GM19099 (cell line): ENCODE measurements around the gene ZNF644.

Source experiments
- POLR2A ChIP-seq: IDR thresholded peaks from 3 replicates; pipeline ENCODE4 v1.6.1; 2011; ENCODE audit warnings: low read depth; ENCODE audit not compliant: insufficient read length; ENCODE audit errors: extremely low read depth

The ZNF644 gene

DNA sequence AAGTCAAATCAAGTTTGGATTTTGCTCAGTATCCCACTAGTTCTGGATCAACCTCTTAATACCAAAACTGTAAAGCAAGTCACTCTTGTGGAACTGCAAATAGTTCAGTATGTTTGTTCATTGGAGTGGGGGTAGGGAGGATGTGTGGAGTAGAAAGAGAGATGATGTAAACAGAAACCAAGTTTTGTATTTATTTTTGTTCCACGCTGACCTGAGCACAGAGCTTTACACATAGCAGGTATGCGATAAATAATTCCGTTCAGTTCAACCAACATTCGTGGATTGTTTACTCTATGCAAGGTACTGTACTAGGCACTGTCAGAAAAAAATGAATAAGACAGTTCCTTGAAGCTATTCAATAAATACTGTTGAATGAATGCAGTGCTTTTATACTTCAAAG lies 4.5 kb upstream of the ZNF644 start:
- no peak for TF ChIP-seq POLR2A

DNA sequence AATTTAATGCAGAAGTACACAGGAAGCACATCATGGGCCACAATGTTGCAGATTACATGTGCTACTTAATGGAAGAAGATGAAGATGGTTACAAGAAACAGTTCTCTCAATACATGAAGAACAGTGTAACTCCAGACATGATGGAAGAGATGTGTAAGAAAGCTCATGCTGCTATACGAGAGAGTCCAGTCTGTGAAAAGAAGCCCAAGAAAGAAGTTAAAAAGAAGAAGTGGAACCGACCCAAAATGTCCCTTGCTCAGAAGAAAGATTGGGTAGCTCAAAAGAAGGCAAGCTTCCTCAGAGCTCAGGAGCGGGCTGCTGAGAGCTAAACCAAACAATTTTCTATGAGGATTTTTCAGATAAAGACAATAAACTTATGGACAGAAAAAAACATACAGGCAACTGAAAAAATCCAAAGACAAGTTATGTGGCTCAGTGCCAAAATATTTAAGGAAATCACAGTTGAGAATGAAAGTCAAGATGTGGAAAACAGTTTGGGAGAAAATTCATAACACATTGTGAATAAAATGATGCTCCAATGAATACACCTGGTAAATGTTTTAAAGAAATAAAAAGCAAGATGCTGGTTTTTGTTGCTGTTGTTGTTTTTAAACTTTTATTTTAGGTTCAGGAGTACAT lies 2.8 kb upstream of the ZNF644 start:
- no peak for TF ChIP-seq POLR2A

DNA sequence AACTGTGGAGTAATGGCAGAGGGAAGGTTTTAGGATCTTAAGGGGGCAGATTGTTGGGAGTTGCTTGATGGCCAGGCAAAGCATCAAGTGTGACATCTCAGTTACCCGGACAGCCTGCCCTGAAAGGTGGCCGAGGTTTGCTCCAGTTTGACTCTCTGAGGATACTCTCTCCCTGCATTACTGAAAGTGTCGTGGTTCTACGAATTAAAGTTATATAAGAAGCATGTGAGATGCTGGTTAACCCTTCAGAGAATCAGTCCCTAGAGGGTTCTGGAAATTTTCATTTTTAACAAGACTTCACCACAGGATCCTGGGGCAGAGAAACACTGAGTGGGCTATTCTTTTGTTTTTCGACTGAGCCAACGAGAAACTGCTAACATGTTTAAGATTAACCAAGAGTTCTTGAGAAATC lies 689 bp upstream of the ZNF644 start:
- no peak for TF ChIP-seq POLR2A

DNA sequence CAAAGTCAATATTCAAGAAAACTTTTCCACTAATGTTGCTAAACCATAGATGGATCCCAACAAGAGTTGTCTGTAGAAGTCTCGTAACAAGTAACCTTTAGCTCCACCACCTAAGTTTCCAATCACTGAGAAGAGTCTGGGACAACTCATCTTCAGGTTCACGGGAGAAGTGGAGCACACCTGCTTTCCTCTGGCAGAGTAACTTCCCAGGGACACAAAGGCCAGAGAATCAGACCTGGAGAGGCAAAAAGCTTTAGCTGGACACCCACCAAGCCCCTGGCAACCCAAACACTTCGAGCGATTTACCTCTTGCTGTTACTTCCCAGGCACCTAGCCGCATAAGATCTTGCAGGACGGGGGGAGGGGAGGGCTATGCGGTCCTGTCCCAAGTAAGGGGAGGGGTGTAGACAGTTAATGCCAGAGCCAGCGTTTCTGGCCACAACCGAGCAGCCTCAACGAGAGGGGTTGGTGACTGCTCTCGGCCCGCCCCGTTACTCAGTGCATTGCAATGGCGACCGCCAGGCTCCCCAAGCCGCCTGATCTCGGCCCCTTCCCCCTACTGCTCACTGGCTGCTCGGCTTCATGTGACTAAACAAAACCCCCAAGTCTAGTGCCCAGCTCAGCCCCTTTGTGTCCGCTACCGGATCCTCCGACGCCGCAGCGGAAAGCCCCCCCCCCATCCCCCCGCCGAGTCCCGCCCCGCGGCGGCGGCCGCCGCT lies 709 bp downstream of the ZNF644 start:
- no peak for TF ChIP-seq POLR2A

DNA sequence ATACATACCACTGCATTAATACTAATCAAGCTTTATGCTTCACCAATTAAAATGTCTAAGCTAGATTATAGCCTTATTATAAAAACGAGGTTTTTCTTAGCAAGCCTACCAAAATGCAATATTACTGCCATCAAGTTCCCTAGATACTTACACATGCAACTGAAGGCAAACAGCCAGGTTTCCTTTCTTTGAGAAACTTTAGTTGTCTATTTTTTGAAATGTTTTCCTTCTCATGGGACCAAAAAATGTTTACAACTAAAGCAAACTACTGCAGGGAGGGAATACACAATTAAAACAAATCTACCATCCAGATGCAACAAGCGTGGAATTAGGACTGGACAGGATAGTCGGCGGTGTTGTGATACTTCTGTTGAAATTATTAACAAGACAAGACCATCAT lies 1.3 kb downstream of the ZNF644 start:
- TF ChIP-seq POLR2A: no peak

DNA sequence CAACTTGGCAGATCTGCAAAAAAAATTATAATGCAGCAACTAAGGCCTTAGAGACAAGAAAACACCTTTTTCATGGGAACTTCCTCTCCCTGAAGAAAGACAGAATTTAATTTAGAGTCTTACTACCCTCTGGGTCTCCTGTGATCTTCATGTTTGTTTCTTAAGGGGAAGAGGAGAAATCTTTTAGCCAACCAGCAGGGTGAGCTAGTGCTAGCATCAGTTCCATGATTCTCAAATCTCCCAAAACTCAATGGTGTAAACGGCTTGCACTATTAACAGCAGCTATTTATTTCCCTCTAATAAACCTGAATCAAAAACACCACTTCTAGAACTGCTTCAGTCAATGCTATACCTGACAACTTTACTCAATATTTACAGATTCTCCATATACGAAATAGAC lies 3.8 kb downstream of the ZNF644 start:
- TF ChIP-seq POLR2A: no peak

DNA sequence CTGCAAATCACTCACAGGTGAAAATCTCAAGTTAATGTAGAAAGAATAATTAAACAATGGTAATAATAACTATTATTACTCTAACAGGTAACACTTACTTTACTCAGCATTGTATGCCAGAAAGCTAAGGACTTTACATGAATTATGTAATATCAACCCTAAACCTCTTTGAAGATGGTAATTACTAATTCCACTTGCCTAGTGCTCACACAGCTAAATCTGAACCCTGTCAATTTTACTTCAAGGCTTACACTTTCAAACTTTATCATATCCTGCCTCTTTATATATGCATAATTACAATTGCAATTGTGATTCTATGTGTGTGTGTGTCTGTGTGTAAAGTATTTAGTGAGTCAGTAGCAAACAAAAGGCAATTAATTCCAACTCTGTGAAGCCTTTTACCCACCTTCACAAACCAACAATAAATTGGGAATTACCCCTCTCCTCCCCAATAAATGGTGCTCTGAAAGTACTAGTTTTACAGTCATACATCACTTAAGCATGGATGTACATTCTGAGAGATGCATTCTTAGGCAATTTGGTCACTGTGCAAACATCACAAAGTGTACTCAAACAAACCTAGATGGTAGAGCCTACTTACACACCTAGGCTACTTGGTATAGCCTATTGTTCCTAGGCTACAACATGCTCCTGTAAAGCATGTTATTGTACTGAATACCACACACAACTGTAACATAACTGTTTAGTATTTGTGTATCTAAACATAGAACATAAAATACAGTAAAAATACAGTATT lies 5.9 kb downstream of the ZNF644 start:
- TF ChIP-seq POLR2A: no peak

DNA sequence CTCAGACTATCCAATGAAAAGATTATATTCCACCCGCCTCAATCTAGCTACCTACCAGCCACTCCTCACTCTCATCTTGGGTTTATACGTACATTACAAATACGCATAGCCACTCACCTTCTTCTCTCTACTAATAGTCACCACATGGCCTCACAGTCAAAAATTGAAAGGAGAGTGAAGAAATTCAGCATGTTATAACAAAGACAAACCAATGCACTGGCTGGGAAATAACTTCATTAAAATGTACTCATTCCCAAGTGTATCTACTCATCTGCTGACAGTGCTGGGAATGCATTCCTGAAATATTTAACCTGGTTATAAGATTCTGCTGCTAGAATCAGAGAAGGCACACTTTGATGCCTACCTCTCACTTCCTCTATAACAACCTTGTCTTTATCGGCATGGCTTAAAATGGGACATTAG lies 6.5 kb downstream of the ZNF644 start:
- TF ChIP-seq POLR2A: no peak

DNA sequence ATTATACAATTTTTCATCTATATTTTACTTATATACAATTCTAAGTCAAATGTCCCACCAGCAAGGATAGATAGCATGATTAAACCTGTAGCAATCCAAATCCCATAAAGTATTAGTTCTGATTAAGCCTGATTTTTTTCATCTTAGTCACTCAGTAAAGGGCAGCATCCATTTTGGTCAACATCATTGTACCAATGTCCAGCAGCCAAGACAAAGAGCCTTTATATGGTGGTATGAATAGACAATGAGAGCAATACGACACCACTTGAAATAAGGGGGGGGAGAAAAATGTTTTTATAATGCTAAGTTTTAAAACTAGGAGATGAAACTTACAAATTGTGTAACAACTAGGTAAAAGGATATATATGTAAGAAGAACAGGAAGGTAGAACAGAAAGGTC lies 7.4 kb downstream of the ZNF644 start:
- TF ChIP-seq POLR2A: no peak

GRCh38 chr1:91013302-91013701 lies 8.5 kb downstream of the ZNF644 start:
- TF ChIP-seq POLR2A: no peak

DNA sequence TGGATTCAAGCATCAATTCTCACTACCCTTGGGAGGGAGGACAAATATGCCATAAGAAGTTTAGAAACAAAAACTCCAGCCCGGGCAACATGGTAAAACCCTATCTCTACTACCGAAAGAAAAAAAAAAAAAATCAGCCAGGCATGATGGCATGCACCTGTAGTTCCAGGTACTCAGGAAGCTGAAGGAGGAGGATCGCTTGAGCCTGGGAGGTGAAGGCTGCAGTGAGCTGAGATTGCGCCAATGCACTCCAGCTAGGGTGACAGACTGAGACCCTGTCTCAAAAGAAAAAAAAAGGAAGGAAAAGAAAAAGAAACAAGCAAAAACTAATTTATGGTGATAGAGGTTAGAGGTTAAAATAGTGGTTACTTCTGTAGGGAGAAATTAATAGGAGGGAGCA lies 9.6 kb downstream of the ZNF644 start:
- TF ChIP-seq POLR2A: no peak

- no peak for TF ChIP-seq POLR2A
Measured at GRCh38 chr1:91011726-91012125, 10.1 kb downstream of the ZNF644 start.

DNA sequence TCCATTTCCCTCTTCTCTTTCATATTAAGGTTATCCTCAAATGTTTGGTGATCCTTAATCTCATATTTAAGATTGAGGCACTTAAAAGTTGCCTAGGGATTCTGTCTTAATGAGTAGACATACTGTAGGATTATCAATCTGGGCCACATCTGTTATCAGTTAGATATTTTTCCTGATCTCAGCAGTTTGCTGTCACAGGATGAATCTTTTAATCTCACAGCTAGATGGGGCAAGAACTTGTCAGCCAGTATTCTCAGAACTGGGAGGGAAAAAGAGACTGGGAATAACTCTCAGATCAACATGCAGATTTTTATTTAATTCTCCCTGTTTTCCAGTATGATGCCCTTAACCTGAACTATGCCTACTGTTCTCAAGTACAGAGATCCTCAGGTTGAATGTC lies 14.0 kb downstream of the ZNF644 start:
- no peak for TF ChIP-seq POLR2A

- TF ChIP-seq POLR2A: no peak
Measured at GRCh38 chr1:91007092-91007491, 14.7 kb downstream of the ZNF644 start.

- TF ChIP-seq POLR2A: no peak
Measured at GRCh38 chr1:91006113-91006908, 15.5 kb downstream of the ZNF644 start.

DNA sequence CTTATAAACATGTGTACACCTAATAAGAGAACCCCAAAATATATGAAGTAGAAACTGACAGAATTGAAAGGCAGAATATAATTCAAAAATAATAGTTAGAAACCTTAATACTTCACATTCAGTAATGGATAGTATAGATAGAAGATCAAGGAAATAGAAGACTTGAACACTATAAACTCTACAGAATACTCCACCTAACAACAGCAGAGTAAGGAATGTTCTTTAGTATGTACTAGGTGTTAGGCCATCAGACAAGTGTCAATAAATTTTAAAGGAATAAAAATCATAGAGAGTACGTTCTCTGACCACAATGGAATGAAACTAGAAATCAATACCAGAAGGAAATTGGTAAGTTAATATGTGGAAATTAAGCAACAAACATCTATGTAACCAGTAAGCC lies 16.6 kb downstream of the ZNF644 start:
- no peak for TF ChIP-seq POLR2A

GRCh38 chr1:91004145-91004544 lies 17.7 kb downstream of the ZNF644 start:
- TF ChIP-seq POLR2A: no peak
